Measurements from ENCODE around the gene GNG7.

DNA sequence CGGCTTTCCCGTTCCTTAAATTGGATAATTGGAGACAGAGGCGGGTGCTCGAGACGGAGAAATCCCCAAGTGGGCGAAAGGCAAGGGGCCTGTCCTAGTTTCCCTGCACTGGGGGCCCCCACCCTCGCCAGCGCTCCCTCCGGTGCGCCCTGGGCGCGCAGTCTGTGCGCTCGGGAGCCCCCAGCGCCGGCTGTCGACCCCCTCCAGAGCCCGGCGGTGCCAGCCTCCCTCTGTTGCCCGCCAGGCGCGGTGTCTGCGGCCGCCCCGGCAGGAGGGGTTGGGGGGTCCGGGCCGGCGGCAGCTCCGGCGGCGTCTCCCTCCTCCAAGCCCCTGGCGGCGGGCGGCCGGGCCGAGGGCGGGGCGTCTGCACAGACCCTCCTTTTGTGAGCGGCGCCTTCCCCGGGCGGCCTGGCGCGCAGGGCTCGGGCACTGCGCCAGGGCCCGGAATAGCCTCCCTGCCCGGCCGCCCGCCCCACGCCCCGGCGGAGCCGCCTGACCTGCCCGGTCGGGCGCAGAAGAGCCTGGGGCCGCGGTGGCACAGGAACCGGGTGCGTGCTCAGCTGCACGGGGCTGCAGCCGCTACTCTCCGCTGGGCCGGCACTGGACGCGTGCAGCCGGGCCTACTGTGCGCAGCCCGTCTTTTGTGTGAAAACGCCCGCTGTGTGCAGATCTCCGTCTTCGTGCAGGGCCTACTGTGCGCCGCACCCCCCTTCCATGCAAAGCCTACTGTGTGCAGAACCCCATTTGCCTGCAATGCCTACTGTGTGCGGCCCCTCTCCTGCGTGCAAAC lies 213.4 kb downstream of the GNG7 start:
- TF ChIP-seq CTCF (IDR thresholded peaks at IDR 0.05) (peak in 1 of 6 experiments; percentile 32), POLR2A (IDR thresholded peaks at IDR 0.05) (no peak)
